Activated naive CD4-positive, alpha-beta T cell treated with anti-CD3 and anti-CD28 coated beads, Interleukin-2, amount 50 U/mL, for 24 hours (primary cell): Measurements from ENCODE around the gene ATP1A2.

Experiments
- H3K27ac Mint-ChIP-seq: one replicate; pipeline ENCODE4 v1.8.0; 2021; ENCODE audit warnings: mild to moderate bottlenecking, mixed read lengths
- H3K27me3 Mint-ChIP-seq: one replicate; pipeline ENCODE4 v1.8.0; 2021; ENCODE audit warnings: mixed read lengths
- H3K36me3 Mint-ChIP-seq: one replicate; pipeline ENCODE4 v1.8.0; 2021; ENCODE audit warnings: mixed read lengths
- H3K4me1 Mint-ChIP-seq: one replicate; pipeline ENCODE4 v1.8.0; 2021; ENCODE audit warnings: mixed read lengths
- H3K4me3 Mint-ChIP-seq: one replicate; pipeline ENCODE4 v1.8.0; 2021; ENCODE audit warnings: mild to moderate bottlenecking, mixed read lengths
- H3K9me3 Mint-ChIP-seq: one replicate; pipeline ENCODE4 v1.8.0; 2021; ENCODE audit warnings: mixed read lengths

Gene ATP1A2

GRCh38 chr1:160136121-160136925 lies 20.8 kb downstream of the ATP1A2 start:
- Mint-ChIP-seq H3K36me3 (no peaks in the 10 kb centered on the region), H3K27me3 (peaks cover 2% of the 10 kb centered on the region), H3K9me3 (no peaks in the 10 kb centered on the region), H3K4me3 (no peak overlapping the region), H3K27ac (no peak overlapping the region), H3K4me1 (no peaks in the 10 kb centered on the region)

- Mint-ChIP-seq H3K9me3 (no peaks in the 10 kb centered on the region), H3K27ac (no peak overlapping the region), H3K36me3 (no peaks in the 10 kb centered on the region), H3K4me3 (no peak overlapping the region), H3K27me3 (peaks cover 2% of the 10 kb centered on the region), H3K4me1 (no peaks in the 10 kb centered on the region)
These were observed 21.3 kb downstream of the ATP1A2 start for GRCh38 chr1:160136926-160137200.

- Mint-ChIP-seq H3K4me3 (no peak overlapping the region), H3K36me3 (no peaks in the 10 kb centered on the region), H3K9me3 (no peaks in the 10 kb centered on the region), H3K27ac (no peak overlapping the region), H3K27me3 (peaks cover 2% of the 10 kb centered on the region), H3K4me1 (no peaks in the 10 kb centered on the region)
These were observed 21.8 kb downstream of the ATP1A2 start for GRCh38 chr1:160137216-160137862.

- Mint-ChIP-seq H3K9me3 (no peaks in the 10 kb centered on the region), H3K4me3 (no peak overlapping the region), H3K27me3 (peaks cover 2% of the 10 kb centered on the region), H3K27ac (no peak overlapping the region), H3K4me1 (no peaks in the 10 kb centered on the region), H3K36me3 (no peaks in the 10 kb centered on the region)
These were observed 24.3 kb downstream of the ATP1A2 start for GRCh38 chr1:160139840-160140239.

GRCh38 chr1:160143695-160144094 lies 28.1 kb downstream of the ATP1A2 start:
- Mint-ChIP-seq H3K27ac (no peak overlapping the region), H3K36me3 (no peaks in the 10 kb centered on the region), H3K27me3 (peaks cover 4% of the 10 kb centered on the region), H3K4me1 (no peaks in the 10 kb centered on the region), H3K4me3 (no peak overlapping the region), H3K9me3 (no peaks in the 10 kb centered on the region)

- H3K36me3 Mint-ChIP-seq = no peaks in the 10 kb centered on the region
- H3K9me3 Mint-ChIP-seq = no peaks in the 10 kb centered on the region
- no peak overlapping the region for H3K27ac Mint-ChIP-seq
- no peak overlapping the region for H3K4me3 Mint-ChIP-seq
- H3K4me1 Mint-ChIP-seq = no peaks in the 10 kb centered on the region
- H3K27me3 Mint-ChIP-seq = peaks cover 4% of the 10 kb centered on the region
These were observed 29.4 kb downstream of the ATP1A2 start for GRCh38 chr1:160144921-160145320.

- no peaks in the 10 kb centered on the region for H3K36me3 Mint-ChIP-seq
These were observed 30.5 kb downstream of the ATP1A2 start for GRCh38 chr1:160146107-160146506.

GRCh38 chr1:160148121-160148520 lies 32.6 kb downstream of the ATP1A2 start:
- Mint-ChIP-seq H3K4me1 (no peaks in the 10 kb centered on the region), H3K9me3 (no peaks in the 10 kb centered on the region), H3K27ac (no peak overlapping the region), H3K4me3 (no peak overlapping the region), H3K36me3 (no peaks in the 10 kb centered on the region), H3K27me3 (peaks cover 2% of the 10 kb centered on the region)

More at GRCh38 chr1:160146107-160146506, 30.5 kb downstream of the ATP1A2 start:
- Mint-ChIP-seq H3K4me3 (no peak overlapping the region), H3K4me1 (no peaks in the 10 kb centered on the region), H3K27me3 (peaks cover 4% of the 10 kb centered on the region), H3K27ac (no peak overlapping the region), H3K9me3 (no peaks in the 10 kb centered on the region)

- no peaks in the 10 kb centered on the region for H3K4me1 Mint-ChIP-seq
These were observed 33.7 kb downstream of the ATP1A2 start for GRCh38 chr1:160149233-160149632.

GRCh38 chr1:160149716-160150115 lies 34.2 kb downstream of the ATP1A2 start:
- Mint-ChIP-seq H3K4me1 (no peaks in the 10 kb centered on the region), H3K36me3 (no peaks in the 10 kb centered on the region), H3K9me3 (no peaks in the 10 kb centered on the region), H3K27me3 (peaks cover 2% of the 10 kb centered on the region), H3K4me3 (no peak overlapping the region), H3K27ac (no peak overlapping the region)

More at GRCh38 chr1:160149233-160149632, 33.7 kb downstream of the ATP1A2 start:
- Mint-ChIP-seq H3K27ac (no peak overlapping the region), H3K4me3 (no peak overlapping the region), H3K9me3 (no peaks in the 10 kb centered on the region), H3K36me3 (no peaks in the 10 kb centered on the region), H3K27me3 (peaks cover 2% of the 10 kb centered on the region)

GRCh38 chr1:160151303-160151702 lies 35.7 kb downstream of the ATP1A2 start, which contains the start of gene ATP1A4:
ATP1A4 (plus strand) TSS chr1:160151603; CDS start chr1:160152041, 438 bp downstream.
- peaks cover 2% of the 10 kb centered on the region for H3K27me3 Mint-ChIP-seq
- no peak within 1 kb of the TSS for H3K27ac Mint-ChIP-seq
- H3K36me3 Mint-ChIP-seq = no peaks in the 10 kb centered on the region
- no peaks in the 10 kb centered on the region for H3K4me1 Mint-ChIP-seq
- H3K4me3 Mint-ChIP-seq = no peak within 1 kb of the TSS
- no peaks in the 10 kb centered on the region for H3K9me3 Mint-ChIP-seq

- H3K9me3 Mint-ChIP-seq = no peaks in the 10 kb centered on the region
- peaks cover 2% of the 10 kb centered on the region for H3K27me3 Mint-ChIP-seq
- H3K4me1 Mint-ChIP-seq = no peaks in the 10 kb centered on the region
- H3K36me3 Mint-ChIP-seq = no peaks in the 10 kb centered on the region
- no peak overlapping the region for H3K27ac Mint-ChIP-seq
- no peak overlapping the region for H3K4me3 Mint-ChIP-seq
These were observed 39.2 kb downstream of the ATP1A2 start for GRCh38 chr1:160154790-160155189.

GRCh38 chr1:160156361-160156760 lies 40.8 kb downstream of the ATP1A2 start:
- H3K36me3 Mint-ChIP-seq = no peaks in the 10 kb centered on the region
- H3K4me1 Mint-ChIP-seq = no peaks in the 10 kb centered on the region
- peaks cover 2% of the 10 kb centered on the region for H3K27me3 Mint-ChIP-seq
- no peak overlapping the region for H3K4me3 Mint-ChIP-seq
- H3K27ac Mint-ChIP-seq = no peak overlapping the region
- H3K9me3 Mint-ChIP-seq = no peaks in the 10 kb centered on the region

GRCh38 chr1:160157174-160157573 lies 41.6 kb downstream of the ATP1A2 start:
- Mint-ChIP-seq H3K27ac (no peak overlapping the region), H3K27me3 (peaks cover 2% of the 10 kb centered on the region), H3K4me3 (no peak overlapping the region), H3K9me3 (no peaks in the 10 kb centered on the region), H3K4me1 (no peaks in the 10 kb centered on the region), H3K36me3 (no peaks in the 10 kb centered on the region)

- Mint-ChIP-seq H3K36me3 (no peaks in the 10 kb centered on the region), H3K27ac (no peak overlapping the region), H3K9me3 (no peaks in the 10 kb centered on the region), H3K27me3 (peaks cover 2% of the 10 kb centered on the region), H3K4me1 (no peaks in the 10 kb centered on the region), H3K4me3 (no peak overlapping the region)
These were observed 42.5 kb downstream of the ATP1A2 start for GRCh38 chr1:160158031-160158430.

- H3K4me1 Mint-ChIP-seq = no peaks in the 10 kb centered on the region
- H3K36me3 Mint-ChIP-seq = no peaks in the 10 kb centered on the region
- no peak overlapping the region for H3K4me3 Mint-ChIP-seq
- no peak overlapping the region for H3K27ac Mint-ChIP-seq
- H3K27me3 Mint-ChIP-seq = peaks cover 2% of the 10 kb centered on the region
- H3K9me3 Mint-ChIP-seq = no peaks in the 10 kb centered on the region
These were observed 43.0 kb downstream of the ATP1A2 start for GRCh38 chr1:160158534-160158933.
